Measurements from ENCODE around the gene PLEKHJ1.

GRCh38 chr19:2244486-2244885, 8.4 kb upstream of the PLEKHJ1 start:
- TF ChIP-seq, protein P1, sequence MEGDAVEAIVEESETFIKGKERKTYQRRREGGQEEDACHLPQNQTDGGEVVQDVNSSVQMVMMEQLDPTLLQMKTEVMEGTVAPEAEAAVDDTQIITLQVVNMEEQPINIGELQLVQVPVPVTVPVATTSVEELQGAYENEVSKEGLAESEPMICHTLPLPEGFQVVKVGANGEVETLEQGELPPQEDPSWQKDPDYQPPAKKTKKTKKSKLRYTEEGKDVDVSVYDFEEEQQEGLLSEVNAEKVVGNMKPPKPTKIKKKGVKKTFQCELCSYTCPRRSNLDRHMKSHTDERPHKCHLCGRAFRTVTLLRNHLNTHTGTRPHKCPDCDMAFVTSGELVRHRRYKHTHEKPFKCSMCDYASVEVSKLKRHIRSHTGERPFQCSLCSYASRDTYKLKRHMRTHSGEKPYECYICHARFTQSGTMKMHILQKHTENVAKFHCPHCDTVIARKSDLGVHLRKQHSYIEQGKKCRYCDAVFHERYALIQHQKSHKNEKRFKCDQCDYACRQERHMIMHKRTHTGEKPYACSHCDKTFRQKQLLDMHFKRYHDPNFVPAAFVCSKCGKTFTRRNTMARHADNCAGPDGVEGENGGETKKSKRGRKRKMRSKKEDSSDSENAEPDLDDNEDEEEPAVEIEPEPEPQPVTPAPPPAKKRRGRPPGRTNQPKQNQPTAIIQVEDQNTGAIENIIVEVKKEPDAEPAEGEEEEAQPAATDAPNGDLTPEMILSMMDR (IDR thresholded peaks at IDR 0.05; ENCODE audit: insufficient read depth, low read depth, low read length): no peak
- TF ChIP-seq EZH2 (IDR thresholded peaks at IDR 0.05; ENCODE audit: insufficient read depth, low read length): no peak

Data from astrocyte (in vitro differentiated cells and primary cell).